SW 1271 (cell line): ENCODE results near the gene SYNGR1.
A peak's percentile ranks its signal among the peaks of the same experiment; 100 is the strongest.

Experiments
- DNase-seq, 2 experiments: peaks; one replicate each; lab custom pipeline; 2025; lab: John Stamatoyannopoulos, UW

SYNGR1 gene

DNA sequence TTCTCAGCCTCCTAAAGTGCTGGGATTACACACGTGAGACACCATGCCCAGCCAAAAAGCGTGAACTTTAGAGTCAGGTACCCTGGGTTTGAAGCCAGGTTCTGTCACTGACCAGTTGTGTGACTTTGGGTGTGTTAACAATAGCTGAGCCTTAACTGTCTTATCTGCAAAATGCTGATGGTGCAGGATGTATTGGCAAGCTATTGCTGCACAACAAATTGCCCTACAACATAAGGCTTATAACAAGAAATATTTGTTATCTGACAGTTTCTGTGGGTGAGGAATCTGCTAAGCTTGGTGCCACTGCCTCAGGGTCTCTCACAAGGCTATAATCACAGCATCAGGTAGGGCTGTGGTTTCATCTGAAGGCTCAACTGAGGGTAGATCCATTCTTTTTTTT, 21.9 kb downstream of the SYNGR1 start:
- no peak for DNase-seq

DNA sequence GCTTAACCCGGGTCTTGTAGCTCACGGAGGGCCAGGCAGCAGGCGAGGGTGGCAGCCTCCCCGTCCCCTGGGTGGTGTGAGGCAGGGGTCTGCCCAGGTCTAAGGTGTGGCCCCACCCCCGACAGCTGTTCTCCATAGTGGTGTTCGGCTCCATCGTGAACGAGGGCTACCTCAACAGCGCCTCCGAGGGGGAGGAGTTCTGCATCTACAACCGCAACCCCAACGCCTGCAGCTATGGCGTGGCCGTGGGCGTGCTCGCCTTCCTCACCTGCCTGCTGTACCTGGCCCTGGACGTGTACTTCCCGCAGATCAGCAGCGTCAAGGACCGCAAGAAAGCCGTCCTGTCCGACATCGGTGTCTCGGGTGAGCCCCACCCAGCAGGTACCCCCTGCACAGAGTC, 24.4 kb downstream of the SYNGR1 start:
- DNase-seq, result no peak

DNA sequence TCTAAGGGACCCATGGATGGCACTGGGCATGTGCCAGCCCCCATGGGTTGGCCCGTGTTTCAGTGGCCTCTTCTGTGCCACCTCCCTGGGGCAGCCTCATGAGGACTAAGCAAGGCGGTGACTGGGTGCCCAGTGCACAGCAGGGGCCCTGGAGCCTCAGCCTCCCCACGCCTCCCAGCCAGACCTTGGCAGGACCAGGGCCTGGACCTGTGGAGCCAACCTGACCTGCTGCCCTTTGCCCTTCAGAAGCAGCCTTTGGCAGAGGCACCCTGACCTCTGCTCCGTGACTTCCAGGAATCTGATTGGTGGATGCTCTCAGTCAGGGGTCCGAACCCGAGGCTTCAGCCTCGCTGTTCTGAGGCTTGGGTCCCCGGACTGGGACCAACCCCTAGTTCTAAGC, 25.0 kb downstream of the SYNGR1 start:
- no peak for DNase-seq

DNA sequence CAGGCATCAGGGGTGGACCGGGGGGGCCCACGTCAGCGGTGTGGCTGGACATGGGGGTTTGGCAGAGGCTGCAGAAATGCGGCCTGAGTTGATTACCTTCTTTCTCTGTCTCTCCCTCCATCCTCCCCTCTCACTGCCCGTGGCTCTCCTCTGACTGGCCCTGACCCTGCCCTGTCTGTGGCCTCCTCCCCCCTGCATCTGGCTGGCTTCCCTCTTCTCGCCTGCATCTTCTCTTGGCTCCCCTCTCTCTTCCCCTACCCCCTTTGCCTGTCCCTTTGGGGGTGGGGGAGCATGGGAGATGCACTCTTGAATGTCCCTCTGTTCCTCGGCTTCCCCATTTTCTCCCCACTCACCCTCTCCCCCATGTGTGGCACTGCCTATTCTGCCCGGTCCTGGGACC, 25.9 kb downstream of the SYNGR1 start:
- DNase-seq, result no peak

DNA sequence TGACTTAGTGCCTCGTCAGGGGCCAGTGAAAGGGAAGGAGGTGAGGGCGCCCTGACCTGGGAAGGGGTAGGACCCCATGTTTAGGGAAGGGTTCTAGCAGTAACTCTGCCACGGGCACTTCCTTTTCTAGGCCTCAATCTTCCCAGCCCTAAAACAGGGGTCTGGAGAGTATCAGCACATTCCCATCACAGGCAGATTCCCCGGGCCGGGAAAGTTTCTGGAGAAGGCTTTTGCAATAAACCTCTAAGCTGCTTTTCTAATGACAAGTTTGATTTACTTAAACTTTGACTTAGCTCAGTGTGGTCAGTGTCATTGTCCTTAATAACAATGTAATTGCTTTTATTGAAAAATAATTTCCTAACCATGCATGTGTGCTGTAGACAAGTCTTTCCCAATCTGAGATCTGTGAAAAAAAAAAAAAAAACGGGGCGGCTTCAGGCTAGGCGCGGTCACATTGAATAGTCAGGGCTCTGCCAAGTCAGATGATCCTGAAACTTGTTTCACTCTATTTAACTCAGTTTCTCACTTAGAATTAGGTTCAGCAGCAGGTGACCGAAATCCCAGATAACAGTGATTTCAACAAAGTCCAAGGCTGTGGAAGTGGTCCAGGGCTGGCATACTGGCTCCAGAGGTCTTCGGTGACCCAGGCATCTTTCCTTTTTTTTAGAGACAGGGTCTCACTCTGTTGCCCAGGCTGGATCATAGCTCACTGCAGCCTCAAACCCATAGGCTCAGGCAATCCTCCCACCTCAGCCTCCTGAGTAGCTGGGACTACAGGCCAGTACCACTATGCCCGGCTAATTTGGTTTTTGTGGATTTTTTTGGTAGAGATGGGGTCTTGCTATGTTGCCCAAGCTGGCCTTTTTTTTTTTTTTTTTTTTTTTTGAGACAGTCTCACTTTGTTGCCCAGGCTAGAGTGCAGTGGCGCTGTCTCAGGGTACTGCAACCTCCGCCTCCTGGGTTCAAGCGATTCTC, 30.3 kb downstream of the SYNGR1 start:
- DNase-seq, result no peak

DNA sequence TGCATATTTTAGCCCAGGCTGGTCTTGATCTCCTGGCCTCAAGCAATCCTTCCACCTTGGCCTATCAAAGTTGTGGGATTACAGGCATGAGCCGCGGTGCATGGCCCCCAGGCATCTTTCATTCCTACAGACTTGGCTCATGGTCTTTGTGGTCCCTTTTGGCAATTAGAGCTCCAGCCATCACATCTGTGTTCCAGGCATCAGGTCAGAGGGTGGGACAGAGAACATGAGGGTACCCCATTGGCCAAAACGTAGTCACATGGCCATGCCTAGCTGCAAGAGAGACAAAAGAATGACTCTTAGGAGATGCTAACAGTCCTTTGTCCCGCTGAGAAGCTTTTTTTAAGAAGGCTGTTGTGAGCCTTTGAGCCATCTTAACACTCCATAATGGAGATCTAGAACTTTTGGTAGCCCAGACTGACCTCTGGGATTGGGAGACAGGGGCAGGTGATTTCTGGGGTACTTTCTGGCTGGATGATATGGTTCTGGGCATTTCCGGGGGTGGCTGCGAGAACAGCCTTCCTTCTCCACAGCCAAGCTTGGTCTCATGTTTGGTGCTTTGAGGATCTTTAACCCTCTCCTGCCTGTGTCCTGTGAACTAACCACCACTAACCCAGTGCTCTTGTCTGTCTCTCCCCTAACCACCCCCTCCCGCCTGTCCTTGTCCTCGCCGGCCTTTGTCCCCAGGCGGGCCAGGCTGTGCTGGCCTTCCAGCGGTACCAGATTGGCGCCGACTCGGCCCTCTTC, 31.4 kb downstream of the SYNGR1 start:
- no peak for DNase-seq

DNA sequence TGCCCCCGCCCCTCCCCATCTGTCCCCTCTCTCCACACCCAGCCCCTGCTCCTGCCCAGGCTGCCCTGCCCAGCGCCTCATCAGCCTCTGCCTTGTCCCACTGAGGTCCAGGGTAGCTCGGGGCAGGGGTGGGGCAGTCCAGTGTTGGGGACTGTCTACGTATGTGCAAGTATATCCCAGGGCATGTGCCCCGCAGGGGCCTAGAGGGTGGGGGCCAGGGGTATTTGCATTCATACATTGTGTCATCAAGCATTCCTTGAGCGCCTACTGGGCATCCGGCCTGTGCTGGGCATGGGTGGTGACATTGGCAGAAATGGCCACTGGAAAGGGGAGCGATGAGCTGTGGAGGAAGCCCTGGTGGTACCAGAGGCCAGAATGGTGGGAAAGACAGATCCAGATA, 32.1 kb downstream of the SYNGR1 start:
- DNase-seq, result no peak

DNA sequence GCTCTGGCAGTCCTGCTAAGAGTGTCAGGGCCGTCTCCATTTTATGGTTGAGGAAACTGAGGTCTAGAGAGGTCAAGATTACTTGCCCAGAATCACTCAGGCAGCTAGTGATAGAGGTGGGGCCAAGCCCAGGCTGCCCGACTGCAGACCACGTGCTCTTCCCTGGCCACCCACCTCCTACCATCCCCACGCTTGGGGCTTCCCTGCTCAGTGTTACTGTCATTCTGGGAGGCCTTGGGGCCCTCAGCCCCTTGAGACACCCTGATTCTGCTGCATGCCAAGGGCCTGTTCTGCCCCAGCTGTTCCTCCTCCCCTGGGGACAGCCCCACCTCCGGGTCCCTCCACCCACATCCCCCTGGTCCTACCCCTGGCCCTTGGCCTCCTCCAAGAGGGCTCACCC, 32.6 kb downstream of the SYNGR1 start:
- DNase-seq, result no peak

DNA sequence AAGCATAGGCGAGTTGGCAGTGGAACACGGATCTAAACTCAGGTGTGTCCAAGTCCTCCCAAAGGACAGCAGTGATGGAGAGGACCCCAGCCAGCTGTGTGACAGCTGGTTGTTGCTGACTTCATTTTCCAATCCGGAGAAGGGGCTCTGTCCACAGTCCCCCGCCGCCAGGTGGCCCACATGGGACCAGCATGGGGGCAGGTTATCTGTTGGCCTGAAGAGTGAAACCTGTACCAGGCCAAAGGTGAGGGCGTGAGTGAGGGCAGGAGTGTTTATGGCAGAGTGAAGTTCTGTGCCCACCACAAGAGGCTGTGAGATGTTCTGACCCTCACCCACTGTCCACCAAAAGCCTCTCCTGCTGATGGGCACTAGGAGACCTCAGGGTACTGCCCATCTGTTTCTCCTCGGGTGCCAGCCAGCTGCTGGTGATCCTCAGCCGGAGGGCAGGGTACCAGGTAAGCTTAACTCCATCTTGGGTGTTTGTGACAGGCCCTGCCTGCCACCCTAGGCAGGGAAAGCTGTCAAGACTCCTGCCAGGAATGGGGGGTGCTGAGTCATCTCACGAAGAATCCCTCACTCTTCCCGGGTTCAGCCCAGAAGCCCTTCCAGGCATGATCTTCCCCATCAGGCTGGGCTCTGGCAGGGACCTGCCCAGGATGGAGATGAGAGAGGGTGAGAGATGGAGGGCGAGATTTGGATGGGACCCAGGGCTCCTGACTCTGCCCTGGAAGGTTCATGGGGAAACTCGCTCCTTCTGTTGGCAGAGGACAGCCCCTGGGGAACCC, 34.2 kb downstream of the SYNGR1 start:
- no peak for DNase-seq

DNA sequence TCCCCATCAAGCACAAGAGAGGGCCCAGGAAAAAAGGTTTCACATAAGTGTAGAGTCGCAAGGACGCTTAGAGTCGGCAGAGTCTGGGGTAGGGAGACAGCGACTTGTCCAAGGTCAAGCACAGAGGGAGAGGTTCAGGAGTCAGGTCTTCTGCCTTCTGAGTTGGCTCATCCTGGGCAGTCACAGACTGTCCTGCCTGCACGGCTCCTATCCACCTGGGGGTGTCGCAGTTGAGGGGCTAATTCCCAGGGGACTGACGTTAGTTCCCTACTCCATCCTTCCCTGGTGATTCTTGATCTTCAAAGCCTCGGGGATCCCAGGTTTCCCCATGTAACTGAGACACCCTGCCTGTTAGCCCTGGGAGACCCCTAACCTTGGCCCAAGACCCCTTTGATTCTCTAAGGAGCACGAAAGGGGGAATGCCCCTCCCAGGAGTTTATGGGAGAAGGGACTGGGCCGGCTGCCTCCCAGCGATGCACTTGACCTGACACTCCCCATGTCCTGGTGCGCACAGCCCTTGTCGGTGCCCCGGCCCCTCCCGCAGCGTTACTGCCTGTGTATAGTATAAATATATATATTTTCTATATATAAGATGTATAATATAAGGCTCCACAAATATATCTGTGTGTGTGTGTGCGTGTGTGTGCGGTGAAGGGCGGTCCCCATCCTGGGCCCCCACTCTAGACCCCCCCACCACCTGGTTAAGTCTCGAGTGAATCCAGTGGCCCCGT, 35.1 kb downstream of the SYNGR1 start:
- no peak for DNase-seq

DNA sequence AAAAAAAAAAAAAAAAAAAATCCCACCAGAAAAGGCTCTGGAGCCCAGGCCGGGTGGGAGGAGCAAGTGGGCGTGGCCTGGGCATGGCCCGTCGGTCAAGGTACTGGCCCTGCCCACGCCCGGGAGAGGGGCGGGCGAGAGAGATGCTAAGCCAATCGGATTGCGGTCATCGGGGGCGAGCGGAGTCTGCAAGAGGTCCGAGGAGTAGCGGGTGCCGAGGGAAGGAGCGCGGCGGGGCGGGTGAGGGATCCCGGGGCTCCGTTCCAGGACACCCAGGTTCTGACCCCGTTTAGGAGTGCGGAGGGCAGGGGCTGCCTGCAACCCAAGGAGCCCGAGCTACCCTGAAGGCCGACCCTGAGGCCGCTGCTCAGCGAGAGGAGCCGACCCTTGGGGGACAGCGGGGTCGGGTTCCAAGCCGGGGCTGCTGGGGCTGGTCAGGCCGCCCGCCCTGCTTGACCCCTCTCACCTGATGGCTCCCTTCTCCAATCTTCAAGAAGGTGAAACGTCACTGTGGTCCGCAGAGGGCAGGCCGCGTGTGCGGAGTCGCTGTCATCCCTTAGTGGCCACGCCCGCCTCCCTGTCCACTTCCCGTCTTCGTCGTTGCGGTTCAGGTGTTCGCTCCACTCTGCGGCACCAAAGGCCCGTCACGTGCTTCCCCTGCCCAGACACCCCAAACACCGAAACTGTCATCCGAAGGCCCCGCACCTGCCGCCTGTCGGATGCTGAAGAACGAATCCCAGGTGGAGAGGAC, 38.6 kb downstream of the SYNGR1 start:
- peak in 1 of 2 experiments; percentile 3 for DNase-seq

DNA sequence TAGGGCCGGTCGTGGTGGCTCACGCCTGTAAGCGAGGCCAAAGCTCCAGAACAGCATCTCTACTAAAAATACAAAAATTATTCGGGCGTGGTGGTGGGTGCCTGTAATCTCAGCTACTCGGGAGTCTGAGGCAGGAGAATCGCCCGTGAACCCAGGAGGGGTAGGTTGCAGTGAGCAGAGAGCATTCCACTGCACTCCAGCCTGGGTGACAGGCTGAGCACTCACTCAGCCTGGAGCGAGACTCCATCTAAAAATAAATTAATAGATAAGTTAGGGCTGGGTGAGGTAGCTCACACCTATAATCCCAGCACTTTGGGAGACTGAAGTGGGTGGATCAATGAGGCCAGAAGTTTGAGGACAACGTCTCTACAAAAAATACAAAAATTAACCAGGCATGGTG, 39.6 kb downstream of the SYNGR1 start:
- DNase-seq, result no peak

DNA sequence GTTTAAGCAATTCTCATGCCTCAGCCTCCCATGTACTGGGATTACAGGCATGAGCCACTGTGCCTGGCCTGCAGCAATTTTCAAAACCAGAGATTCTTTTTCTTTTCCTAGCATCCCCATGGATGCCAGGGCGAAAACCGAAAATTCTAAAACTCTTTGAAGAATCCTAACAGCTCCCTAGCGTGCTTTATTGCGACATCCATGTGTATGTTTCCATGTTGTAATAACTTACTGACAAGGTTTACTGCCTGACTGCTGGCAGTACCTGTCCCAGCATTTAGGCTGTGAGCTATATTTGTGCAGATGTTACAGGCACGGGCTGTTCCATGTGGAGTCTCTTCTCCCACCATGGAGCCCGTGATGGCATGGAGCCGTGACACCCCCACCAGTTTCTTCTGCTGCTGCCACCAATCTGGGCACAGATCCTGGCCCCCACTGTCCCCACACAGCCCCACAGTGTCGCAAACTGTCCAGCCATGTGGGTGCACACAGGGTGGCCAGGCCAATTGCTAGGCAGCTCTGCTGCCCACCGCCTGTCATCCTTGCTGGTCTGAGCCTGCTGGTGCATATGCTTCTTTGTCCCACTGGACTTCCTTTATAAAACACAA, 42.7 kb downstream of the SYNGR1 start:
- DNase-seq, result no peak

DNA sequence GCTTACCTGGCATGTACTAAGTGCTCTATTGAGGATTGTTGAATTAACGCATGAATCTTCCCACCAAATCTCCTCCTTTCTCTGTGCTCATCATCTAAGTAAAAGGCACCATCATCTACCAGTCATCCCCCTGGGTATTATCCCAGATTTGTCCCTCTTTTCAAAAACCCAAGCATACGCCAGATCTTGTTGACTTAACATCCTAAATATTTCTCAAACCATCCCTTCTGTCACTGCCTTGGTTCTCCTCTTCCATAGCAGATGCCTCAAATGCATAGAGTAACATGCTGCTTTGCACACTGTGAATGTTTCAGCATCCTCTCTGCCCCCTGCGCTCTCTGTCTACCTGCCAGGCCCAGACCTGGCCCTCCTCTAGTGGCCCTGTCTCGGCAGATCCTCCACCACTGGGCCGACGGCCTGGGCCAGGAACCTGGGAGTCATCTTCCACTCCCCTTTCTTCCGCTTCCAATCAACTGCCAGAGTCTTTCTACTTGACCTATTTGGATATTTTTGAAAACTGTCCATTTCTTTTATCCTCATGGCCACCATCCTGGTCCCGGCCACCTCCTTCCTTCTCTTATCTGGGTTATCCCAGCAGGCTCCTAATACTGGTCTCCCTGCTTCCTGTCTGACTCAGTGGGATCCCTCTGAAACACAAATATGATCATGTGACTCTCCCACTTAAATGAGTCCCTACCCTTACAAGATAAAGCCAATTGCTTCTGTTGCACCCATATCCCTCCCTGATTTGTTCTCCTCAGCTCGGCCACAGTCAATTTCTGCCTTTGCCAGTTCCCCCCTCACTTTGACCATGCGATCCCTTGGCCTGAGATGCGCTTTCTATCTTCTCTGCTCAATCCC, 46.4 kb downstream of the SYNGR1 start:
- no peak for DNase-seq

DNA sequence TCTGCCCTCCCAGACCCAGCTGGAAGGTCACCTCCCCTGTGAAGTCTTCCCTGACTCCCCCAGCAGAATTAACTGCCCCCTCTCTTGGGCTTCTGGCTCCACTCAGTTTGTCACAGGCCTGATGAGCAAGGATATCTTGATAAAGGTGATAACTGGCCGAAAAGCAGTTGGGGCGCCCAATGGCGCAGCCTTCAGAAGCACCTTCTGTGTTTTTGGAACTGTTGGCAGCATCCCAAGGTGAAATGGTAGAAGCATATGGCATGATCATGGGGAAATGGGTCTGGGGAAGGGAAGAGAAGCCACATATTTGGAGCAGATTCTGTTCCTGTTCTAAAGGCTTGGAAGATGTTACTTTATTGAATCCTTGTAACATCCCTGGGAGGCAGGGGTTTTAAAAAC, 47.0 kb downstream of the SYNGR1 start:
- no peak for DNase-seq

DNA sequence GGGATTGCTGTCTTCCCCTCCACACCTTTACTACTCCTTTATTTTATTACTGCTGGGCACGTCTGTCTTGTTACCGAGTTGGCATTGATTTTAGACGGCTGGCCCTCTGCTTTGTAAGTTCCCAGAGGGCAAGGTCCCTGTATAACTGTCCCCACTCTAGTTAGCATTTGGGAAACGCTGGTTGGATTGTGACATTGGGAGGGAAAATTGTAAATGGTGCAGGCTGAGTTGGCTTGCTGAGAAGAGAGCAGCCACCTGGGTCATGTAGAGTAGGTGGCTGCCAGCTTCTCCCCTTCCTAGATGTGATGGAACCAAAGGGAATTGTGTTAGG, 51.5 kb downstream of the SYNGR1 start:
- DNase-seq, result no peak

DNA sequence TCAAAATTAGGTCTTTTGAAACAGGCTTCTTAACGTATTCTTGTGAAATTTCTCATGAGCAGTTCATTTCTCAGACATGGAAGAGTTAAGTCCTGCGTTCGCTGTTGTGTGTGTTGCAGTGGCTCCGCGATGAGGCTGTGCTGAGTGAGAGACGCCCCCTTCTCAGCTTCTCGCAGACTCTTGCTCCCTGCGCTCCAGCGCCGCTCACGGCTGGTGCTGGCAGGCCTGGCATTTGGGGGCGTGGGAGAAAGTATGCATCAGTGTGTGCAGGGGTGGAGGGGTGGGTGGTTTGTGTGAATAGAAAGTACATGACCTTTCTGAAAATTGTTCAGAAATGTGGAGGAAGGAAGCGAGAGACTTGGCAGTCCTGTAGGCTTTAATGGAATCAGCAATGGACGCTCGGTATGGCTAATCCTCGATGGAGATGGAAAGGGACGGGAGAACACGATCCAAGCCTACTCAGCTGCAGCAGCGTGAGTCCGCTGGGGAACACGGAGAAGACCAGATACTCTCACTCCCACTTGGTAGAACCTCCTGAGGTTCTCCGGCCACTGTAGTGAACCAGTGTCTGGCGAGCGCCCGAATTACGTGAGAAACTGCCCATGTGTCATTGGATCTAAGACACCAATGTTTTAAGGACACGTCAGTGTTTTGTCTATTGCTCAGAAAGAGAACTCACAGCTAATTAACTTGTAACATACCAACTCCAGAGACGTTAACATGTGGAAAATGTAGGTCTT, 55.7 kb downstream of the SYNGR1 start:
- DNase-seq, result no peak

DNA sequence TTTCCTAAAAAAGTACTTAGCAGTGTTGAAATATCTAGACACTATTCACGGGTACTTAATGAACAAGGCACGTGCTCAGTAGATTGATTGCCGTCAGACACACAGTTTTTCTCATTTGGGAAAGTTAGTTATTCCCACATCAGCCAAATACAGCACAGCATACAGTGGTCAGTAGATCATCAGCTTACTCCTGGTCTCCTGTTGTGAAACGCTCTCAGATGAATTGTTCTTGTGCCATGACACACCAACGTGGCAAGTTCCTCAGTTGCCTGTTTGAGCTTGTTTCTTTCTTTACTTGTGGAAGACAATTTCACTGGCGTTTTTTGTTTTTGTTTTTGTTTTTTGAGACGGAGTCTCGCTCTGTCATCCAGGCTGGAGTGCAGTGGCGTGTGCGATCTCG, 58.4 kb downstream of the SYNGR1 start:
- no peak for DNase-seq

DNA sequence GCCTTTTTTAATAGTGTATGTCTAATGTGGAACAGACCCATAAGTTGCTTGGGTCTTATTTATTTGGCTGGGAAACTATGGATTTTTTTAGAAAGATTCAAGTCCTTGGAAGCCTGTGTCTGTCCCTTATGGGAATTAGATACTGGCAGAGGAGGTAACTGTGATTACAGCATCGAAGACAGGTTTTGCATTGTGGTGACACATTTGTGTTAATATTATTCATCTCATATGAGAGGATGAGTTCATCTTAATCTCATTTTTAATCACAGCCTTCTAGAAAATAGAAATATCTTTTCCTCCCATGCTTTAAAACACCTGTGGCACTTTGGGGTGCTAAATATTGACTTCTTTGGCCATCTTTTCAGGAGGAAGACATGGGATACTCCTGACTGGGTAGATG, 59.0 kb downstream of the SYNGR1 start:
- no peak for DNase-seq
